HPDE6-E6E7 (cell line): Measurements from ENCODE around the gene COA5.

ENCODE experiments used
- DNase-seq: peaks from one replicate; pipeline ENCODE4 v3.0.0; 2011; ENCODE audit warnings: missing footprints; ENCODE audit errors: extremely low spot score

Gene COA5

GRCh38 chr2:98571796-98572195 is 36.5 kb downstream of the COA5 start:
- DNase-seq: no peak

- DNase-seq: no peak
Measured at GRCh38 chr2:98571121-98571701, 37.1 kb downstream of the COA5 start.

- no peak for DNase-seq
Measured at GRCh38 chr2:98570356-98570755, 38.0 kb downstream of the COA5 start.

GRCh38 chr2:98569915-98570314 is 38.4 kb downstream of the COA5 start:
- no peak for DNase-seq

- peak; percentile 16 for DNase-seq
Measured at GRCh38 chr2:98569197-98569793, 39.0 kb downstream of the COA5 start.

GRCh38 chr2:98568161-98568956 is 40.0 kb downstream of the COA5 start:
- DNase-seq: peak; percentile 7

GRCh38 chr2:98565941-98566340 is 42.4 kb downstream of the COA5 start:
- DNase-seq: no peak

- no peak for DNase-seq
Measured at GRCh38 chr2:98565286-98565860, 42.9 kb downstream of the COA5 start.

GRCh38 chr2:98564541-98565132 is 43.7 kb downstream of the COA5 start:
- DNase-seq: no peak

GRCh38 chr2:98563394-98563793 is 44.9 kb downstream of the COA5 start:
- DNase-seq: no peak

GRCh38 chr2:98561902-98562695 is 46.2 kb downstream of the COA5 start:
- DNase-seq: no peak

- DNase-seq: no peak
Measured at GRCh38 chr2:98561018-98561417, 47.3 kb downstream of the COA5 start.

GRCh38 chr2:98560256-98560771 is 48.0 kb downstream of the COA5 start:
- DNase-seq: peak; percentile 63

GRCh38 chr2:98559581-98559980 is 48.7 kb downstream of the COA5 start:
- DNase-seq: no peak

GRCh38 chr2:98558852-98559530 is 49.3 kb downstream of the COA5 start:
- no peak for DNase-seq

- no peak for DNase-seq
Measured at GRCh38 chr2:98556344-98557033, 51.8 kb downstream of the COA5 start.

GRCh38 chr2:98555696-98556095 is 52.6 kb downstream of the COA5 start:
- DNase-seq: no peak

GRCh38 chr2:98554116-98554861 is 54.0 kb downstream of the COA5 start:
- no peak for DNase-seq

GRCh38 chr2:98552499-98553179 is 55.7 kb downstream of the COA5 start:
- no peak for DNase-seq
